K562 (cell line): Measurements from ENCODE around the gene STAP1. TPM values are rescaled to one million over a fixed set of nuclear protein-coding genes. Genes with fewer than 3 reads are reported as not detected.

Experiments
- CCNT2 ChIP-seq: IDR thresholded peaks from 2 replicates; pipeline ENCODE4 v1.6.1; 2011; ENCODE audit warnings: borderline replicate concordance, low read depth, mild to moderate bottlenecking, moderate library complexity, mixed read lengths, low read length; ENCODE audit not compliant: insufficient read length; ENCODE audit errors: extremely low read depth
- EGR1 ChIP-seq: fragments of 450-650 bp; conservative IDR thresholded peaks from 2 replicates; pipeline ENCODE4 v1.6.1; 2017; ENCODE audit warnings: mild to moderate bottlenecking
- KLF6 ChIP-seq: fragments of 250-450 bp; sonication (Bioruptor Pico); IDR thresholded peaks from 2 replicates; pipeline ENCODE4 v1.4.0; 2020; ENCODE audit warnings: mild to moderate bottlenecking, moderate library complexity, borderline replicate concordance
- NCOA1 ChIP-seq: fragments of 450-650 bp; IDR thresholded peaks from 2 replicates; pipeline ENCODE4 v1.6.1; 2016; ENCODE audit warnings: low read depth
- NR2C2 ChIP-seq, 2 experiments: fragments of 200-800 bp in 1 of 2; sonication (Bioruptor generic) in 1 of 2; sonication (generic) in 1 of 2; formaldehyde crosslinking in 1 of 2; IDR thresholded peaks; 2 replicates each; pipeline versions ENCODE4 v1.6.1 to v1.8.0; 2016 to 2022; ENCODE audit warnings: mild to moderate bottlenecking in 1 of 2, missing compliant biosample characterization in 1 of 2, missing genetic modification characterization in 1 of 2, missing genetic modification reagents in 1 of 2
- PYGO2 ChIP-seq: fragments of 450-650 bp; IDR thresholded peaks from 2 replicates; pipeline ENCODE4 v1.6.1; 2016; ENCODE audit warnings: mild to moderate bottlenecking, missing genetic modification characterization, moderate library complexity, missing compliant biosample characterization
- RB1 ChIP-seq: fragments of 450-650 bp; IDR thresholded peaks from 2 replicates; pipeline ENCODE4 v1.6.1; 2017; ENCODE audit warnings: low read depth, mild to moderate bottlenecking
- ZBTB34 ChIP-seq: fragments of 250-450 bp; sonication (Bioruptor Pico); IDR thresholded peaks from 2 replicates; pipeline ENCODE4 v1.8.0; 2021; ENCODE audit warnings: mild to moderate bottlenecking, moderate library complexity
- ZC3H11A ChIP-seq: IDR thresholded peaks from 2 replicates; pipeline ENCODE4 v1.6.1; 2012; ENCODE audit warnings: low read depth, low read length, improper control_type of control experiment
- ZNF318 ChIP-seq, 2 experiments: fragments of 450-650 bp; IDR thresholded peaks; 2 replicates each; pipeline ENCODE4 v1.6.1; 2016; ENCODE audit warnings: mild to moderate bottlenecking in 2 of 2, borderline replicate concordance in 1 of 2, low read depth in 1 of 2, moderate library complexity in 1 of 2
- polyA plus RNA-seq, 8 experiments: library from polyadenylated mRNA; depleted of rRNA in 4 of 8; stranded (reverse) in 5 of 8; unstranded in 3 of 8; fragments of >200 nt; fragmentation: Nextera tagmentation in 2 of 8; fragmentation: Illumina TruSeq in 1 of 8; extraction: Ambion mirVana in 2 of 8; extraction: Trizol in 1 of 8; gene quantifications; 2 replicates each; pipeline versions ENCODE4 v1.2.1 to v1.2.3, GENCODE V29; 2011 to 2014; ENCODE audit warnings: inconsistent platforms in 1 of 8, missing spikeins in 1 of 8
- total RNA-seq, 7 experiments: library from RNA; depleted of rRNA in 6 of 7; stranded (reverse); fragments of >200 nt in 6 of 7; fragmentation: Illumina TruSeq in 2 of 7; extraction: Trizol in 2 of 7; gene quantifications; 2 replicates each; pipeline versions ENCODE4 v1.2.1 to v1.2.3, GENCODE V29; 2011 to 2021; ENCODE audit warnings: low replicate concordance in 1 of 7
- TF ChIP-seq, protein P1 (sequence below): fragments of 250-450 bp; sonication (Bioruptor Pico); IDR thresholded peaks from 2 replicates; pipeline ENCODE4 v1.5.0; 2020; ENCODE audit warnings: mild to moderate bottlenecking, borderline replicate concordance
- TF ChIP-seq, protein P2 (sequence below): fragments of 450-650 bp; IDR thresholded peaks from 2 replicates; pipeline ENCODE4 v1.7.0; 2016; ENCODE audit warnings: borderline replicate concordance

STAP1 gene
- total and polyA plus RNA-seq, 9 of the 15 experiments (the other 6 are each of a cell fraction or from before 2014, with no cell fraction given) = 0.50 to 5.6 (median 1.4) TPM

GRCh38 chr4:67575232-67576058 is 16.9 kb downstream of the STAP1 start (continued):
- TF ChIP-seq ZC3H11A (no peak), RB1 (no peak), NR2C2 (CRISPR knock-in tag; IDR thresholded peaks at IDR 0.05) (no peak), NR2C2 (tag; IDR thresholded peaks at IDR 0.05) (peak; percentile 45), ZBTB34 (CRISPR knock-in tag) (no peak), EGR1 (no peak), ZNF318 (IDR thresholded peaks at IDR 0.05; ENCODE audit: borderline replicate concordance in 1 of 2, low read depth in 1 of 2) (no peak), PYGO2 (no peak), NCOA1 (no peak), CCNT2 (no peak), KLF6 (CRISPR knock-in tag) (no peak)
- TF ChIP-seq, protein P1, sequence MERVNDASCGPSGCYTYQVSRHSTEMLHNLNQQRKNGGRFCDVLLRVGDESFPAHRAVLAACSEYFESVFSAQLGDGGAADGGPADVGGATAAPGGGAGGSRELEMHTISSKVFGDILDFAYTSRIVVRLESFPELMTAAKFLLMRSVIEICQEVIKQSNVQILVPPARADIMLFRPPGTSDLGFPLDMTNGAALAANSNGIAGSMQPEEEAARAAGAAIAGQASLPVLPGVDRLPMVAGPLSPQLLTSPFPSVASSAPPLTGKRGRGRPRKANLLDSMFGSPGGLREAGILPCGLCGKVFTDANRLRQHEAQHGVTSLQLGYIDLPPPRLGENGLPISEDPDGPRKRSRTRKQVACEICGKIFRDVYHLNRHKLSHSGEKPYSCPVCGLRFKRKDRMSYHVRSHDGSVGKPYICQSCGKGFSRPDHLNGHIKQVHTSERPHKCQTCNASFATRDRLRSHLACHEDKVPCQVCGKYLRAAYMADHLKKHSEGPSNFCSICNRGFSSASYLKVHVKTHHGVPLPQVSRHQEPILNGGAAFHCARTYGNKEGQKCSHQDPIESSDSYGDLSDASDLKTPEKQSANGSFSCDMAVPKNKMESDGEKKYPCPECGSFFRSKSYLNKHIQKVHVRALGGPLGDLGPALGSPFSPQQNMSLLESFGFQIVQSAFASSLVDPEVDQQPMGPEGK (CRISPR knock-in tag) = no peak
- TF ChIP-seq, protein P2, sequence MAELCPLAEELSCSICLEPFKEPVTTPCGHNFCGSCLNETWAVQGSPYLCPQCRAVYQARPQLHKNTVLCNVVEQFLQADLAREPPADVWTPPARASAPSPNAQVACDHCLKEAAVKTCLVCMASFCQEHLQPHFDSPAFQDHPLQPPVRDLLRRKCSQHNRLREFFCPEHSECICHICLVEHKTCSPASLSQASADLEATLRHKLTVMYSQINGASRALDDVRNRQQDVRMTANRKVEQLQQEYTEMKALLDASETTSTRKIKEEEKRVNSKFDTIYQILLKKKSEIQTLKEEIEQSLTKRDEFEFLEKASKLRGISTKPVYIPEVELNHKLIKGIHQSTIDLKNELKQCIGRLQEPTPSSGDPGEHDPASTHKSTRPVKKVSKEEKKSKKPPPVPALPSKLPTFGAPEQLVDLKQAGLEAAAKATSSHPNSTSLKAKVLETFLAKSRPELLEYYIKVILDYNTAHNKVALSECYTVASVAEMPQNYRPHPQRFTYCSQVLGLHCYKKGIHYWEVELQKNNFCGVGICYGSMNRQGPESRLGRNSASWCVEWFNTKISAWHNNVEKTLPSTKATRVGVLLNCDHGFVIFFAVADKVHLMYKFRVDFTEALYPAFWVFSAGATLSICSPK = no peak
